Upper lobe of right lung (tissue), 1 donor: ENCODE data around the gene NAP1L4. TPM values are rescaled to one million over a fixed set of nuclear protein-coding genes. Genes with fewer than 3 reads are reported as not detected.

ENCODE experiments used
- ATAC-seq: fragments of 200-7000 bp; cut with Tn5 transposase; one replicate; pipeline ENCODE4 v1.9.1; 2020; ENCODE audit warnings: mild to moderate bottlenecking, moderate library complexity
- DNase-seq: peaks from one replicate; pipeline ENCODE4 v3.0.0-alpha.2; 2020
- H3K27ac ChIP-seq: fragments of 200-600 bp; one replicate; pipeline ENCODE4 v1.8.0; 2022
- H3K27me3 ChIP-seq: fragments of 200-600 bp; one replicate; pipeline ENCODE4 v1.8.0; 2022; ENCODE audit warnings: mild to moderate bottlenecking
- H3K36me3 ChIP-seq: fragments of 200-600 bp; one replicate; pipeline ENCODE4 v1.8.0; 2022
- H3K4me1 ChIP-seq: fragments of 200-600 bp; one replicate; pipeline ENCODE4 v1.8.0; 2022
- H3K4me3 ChIP-seq: fragments of 200-600 bp; one replicate; pipeline ENCODE4 v1.8.0; 2022; ENCODE audit warnings: mild to moderate bottlenecking
- H3K9me3 ChIP-seq: fragments of 200-600 bp; one replicate; pipeline ENCODE4 v1.8.0; 2022
- intact Hi-C: fragments of 100-400 bp; cut with DNase I; formaldehyde crosslinking; loops from one replicate; pipeline ENCODE4 v1.11.0; 2022
- total RNA-seq: library from RNA; stranded (reverse); fragmentation: NEBNext Ultra II Directional; extraction: Animal tissue kit (Norgen Biotek cat#: 25700); gene quantifications from one replicate; pipeline ENCODE4 v1.2.1, GENCODE V29; 2021
- TF ChIP-seq, protein P1 (sequence below): fragments of 200-600 bp; IDR thresholded peaks from one replicate; pipeline ENCODE4 v1.8.0; 2022; ENCODE audit warnings: antibody characterized with exemption
- donor health status: DM: no; HTN: yes; CAD: no; lungs with severe emphysema.

Gene NAP1L4
- total RNA-seq, 1 donor from 2014 or later = 92.7 TPM

DNA sequence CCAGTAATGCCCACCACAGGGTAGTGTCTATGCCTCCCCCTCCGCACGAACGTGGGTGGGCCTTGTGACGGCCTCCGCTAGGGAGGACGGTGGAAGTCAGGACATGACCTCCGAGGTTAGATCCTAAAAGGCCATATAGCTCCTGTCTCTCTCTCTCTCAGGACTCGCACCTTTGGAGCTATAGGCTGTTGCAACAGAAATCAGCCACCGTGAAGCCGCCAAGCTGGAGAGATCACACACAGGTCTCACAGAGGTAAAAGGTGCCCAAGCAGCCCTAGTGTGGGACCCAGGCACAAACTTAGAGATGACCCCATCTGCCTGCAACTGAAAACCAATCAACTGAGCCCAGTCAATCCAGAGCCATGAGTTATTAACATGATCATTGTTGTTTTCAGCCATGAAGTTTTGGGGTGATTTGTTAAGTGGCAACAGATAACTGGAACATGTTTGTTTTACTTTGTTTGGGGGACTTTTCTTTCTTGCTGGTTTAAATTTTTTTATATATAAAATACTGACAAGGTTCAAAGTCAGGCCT, 7.4 kb upstream of the NAP1L4 start:
- peaks cover 44% of the 10 kb centered on the region for H3K36me3 ChIP-seq
- TF ChIP-seq, protein P1, sequence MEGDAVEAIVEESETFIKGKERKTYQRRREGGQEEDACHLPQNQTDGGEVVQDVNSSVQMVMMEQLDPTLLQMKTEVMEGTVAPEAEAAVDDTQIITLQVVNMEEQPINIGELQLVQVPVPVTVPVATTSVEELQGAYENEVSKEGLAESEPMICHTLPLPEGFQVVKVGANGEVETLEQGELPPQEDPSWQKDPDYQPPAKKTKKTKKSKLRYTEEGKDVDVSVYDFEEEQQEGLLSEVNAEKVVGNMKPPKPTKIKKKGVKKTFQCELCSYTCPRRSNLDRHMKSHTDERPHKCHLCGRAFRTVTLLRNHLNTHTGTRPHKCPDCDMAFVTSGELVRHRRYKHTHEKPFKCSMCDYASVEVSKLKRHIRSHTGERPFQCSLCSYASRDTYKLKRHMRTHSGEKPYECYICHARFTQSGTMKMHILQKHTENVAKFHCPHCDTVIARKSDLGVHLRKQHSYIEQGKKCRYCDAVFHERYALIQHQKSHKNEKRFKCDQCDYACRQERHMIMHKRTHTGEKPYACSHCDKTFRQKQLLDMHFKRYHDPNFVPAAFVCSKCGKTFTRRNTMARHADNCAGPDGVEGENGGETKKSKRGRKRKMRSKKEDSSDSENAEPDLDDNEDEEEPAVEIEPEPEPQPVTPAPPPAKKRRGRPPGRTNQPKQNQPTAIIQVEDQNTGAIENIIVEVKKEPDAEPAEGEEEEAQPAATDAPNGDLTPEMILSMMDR = no peak
- DNase-seq = peak; percentile 32
- no peaks in the 10 kb centered on the region for H3K27me3 ChIP-seq
- no peaks in the 10 kb centered on the region for H3K9me3 ChIP-seq
- no peaks in the 10 kb centered on the region for H3K4me1 ChIP-seq
- H3K4me3 ChIP-seq = no peak overlapping the region
- ATAC-seq = no peak
- H3K27ac ChIP-seq = no peak overlapping the region
- intact Hi-C loops = no loop called here

DNA sequence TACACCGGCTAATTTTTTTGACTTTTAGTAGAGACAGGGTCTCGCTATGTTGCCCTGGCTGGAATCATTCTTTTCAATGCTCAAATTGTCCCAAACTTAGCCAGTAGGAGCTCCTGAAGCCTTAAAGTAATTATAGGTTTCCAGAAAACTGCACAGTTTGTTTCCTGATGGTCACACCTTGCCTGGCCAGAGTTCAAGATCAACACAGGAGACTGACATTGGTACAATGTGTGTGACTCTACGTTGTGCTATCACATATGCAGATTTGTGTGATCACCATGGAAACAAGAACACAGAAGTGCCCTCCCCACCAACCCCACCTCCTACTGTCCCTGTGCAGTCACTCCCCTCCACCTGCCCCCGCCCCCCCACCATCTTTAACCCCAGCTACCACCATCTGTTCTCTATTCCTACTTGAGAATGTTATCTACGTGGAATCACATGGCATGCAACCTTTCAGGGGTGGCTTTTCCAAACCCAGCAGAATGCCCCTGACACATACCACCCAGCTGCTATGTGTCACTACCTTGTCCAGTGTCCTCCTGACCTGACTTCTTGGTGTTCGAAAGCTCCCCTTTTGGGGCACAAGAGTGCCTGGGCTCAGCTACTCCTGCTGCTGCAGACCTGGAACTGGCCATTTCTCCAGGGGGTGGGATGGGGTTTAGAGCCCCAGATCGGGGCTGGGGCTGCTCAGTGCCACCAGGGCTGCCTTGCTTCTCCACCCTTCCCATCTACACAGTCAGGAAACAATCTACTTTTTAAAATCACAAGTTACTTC, 6.1 kb upstream of the NAP1L4 start:
- intact Hi-C loops = no loop called here
- no peak overlapping the region for H3K27ac ChIP-seq
- DNase-seq = no peak
- peaks cover 35% of the 10 kb centered on the region for H3K36me3 ChIP-seq
- ATAC-seq = no peak
- no peaks in the 10 kb centered on the region for H3K9me3 ChIP-seq
- H3K4me3 ChIP-seq = no peak overlapping the region
- H3K4me1 ChIP-seq = no peaks in the 10 kb centered on the region
- TF ChIP-seq, protein P1 = no peak
- no peaks in the 10 kb centered on the region for H3K27me3 ChIP-seq

DNA sequence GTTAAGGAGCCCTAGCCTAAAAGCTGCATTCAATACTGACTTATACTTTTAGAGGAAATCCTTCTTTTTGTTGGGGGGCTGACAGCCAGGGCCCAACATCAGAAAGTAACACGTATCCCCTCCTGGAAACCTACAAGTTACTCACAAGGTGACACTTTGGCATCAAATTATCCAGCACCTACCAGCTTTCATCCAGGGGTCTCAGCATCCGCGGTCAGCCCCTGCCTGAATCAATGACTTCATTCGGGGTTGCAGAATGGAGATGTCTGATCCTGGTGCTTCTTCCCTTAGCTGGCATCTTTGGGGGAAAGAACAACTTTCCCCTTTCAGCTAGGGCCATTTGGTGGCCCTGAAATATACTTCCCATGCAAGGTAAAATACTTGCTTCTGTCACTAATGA, 5.3 kb upstream of the NAP1L4 start:
- ATAC-seq = no peak
- Histone ChIP-seq H3K4me1 (peaks cover 4% of the 10 kb centered on the region), H3K36me3 (peaks cover 26% of the 10 kb centered on the region), H3K27me3 (no peaks in the 10 kb centered on the region), H3K4me3 (no peak overlapping the region), H3K9me3 (no peaks in the 10 kb centered on the region), H3K27ac (no peak overlapping the region)
- TF ChIP-seq, protein P1 = no peak
- intact Hi-C loops = no loop called here
- no peak for DNase-seq

DNA sequence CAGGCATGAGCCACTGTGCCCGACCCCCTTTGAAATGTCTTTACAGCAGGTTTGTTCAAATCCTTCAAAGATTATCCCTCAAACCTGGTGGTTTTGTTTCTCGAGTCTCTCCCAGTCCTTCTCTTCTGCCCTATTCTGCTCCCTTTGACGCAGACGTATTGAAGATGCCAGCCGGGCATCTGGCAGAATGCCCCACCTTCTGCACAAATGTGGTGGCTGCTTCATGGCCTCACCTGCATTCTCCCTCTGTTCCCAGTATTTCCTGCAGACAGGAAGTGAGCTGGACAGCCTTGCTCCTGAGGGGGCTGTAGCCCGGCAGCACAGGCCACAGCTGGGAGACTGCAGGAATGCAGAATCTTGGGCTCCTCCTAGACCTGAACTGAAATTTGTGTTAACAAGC, 4.8 kb upstream of the NAP1L4 start:
- intact Hi-C loops = no loop called here

DNA sequence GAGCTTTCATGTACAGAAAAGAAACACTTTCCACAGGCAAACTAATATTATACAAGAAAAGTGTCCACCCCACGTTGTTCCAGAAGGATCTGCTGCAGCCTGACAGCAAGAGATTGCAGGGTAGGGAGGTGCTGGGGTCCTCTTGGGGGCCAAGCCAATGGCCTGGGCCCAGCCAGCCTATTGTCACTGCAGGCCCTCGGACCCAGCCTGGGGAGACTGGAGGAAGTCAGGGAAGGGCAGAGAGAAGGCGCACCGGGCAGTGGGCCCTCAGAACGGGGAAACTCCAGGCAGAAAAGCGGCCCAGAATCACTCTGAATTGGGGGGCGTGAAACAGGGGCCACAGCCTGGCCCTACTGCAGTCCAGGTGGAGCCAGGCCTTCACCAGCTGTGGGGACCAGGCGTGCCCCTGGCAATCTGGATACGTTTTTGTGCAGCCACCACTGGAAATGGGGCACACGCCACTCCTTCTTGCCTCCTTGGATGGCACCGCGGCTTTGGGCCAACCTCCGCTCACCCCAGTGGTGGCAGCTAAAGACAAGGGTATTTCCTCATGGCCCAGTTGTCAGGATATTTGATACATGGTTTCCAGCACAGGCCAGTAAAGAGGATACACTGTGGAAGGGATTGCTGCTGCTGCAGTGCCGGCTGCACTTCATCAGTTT, 3.9 kb upstream of the NAP1L4 start:
- intact Hi-C loops = no loop called here
- Histone ChIP-seq H3K27me3 (no peaks in the 10 kb centered on the region), H3K36me3 (peaks cover 12% of the 10 kb centered on the region), H3K4me1 (peaks cover 6% of the 10 kb centered on the region), H3K4me3 (no peak overlapping the region), H3K27ac (no peak overlapping the region), H3K9me3 (no peaks in the 10 kb centered on the region)
- no peak for ATAC-seq
- DNase-seq = no peak
- TF ChIP-seq, protein P1 = no peak

More for the DNA sequence above, 4.8 kb upstream of the NAP1L4 start:
- no peak for DNase-seq
- H3K9me3 ChIP-seq = no peaks in the 10 kb centered on the region
- no peaks in the 10 kb centered on the region for H3K27me3 ChIP-seq
- peaks cover 4% of the 10 kb centered on the region for H3K4me1 ChIP-seq
- H3K27ac ChIP-seq = no peak overlapping the region
- H3K36me3 ChIP-seq = peaks cover 22% of the 10 kb centered on the region
- no peak for ATAC-seq
- TF ChIP-seq, protein P1 = no peak
- no peak overlapping the region for H3K4me3 ChIP-seq
